Endothelial cell (in vitro differentiated cells): ENCODE data around the gene KAZN. TPM values are rescaled to one million over a fixed set of nuclear protein-coding genes. Genes with fewer than 3 reads are reported as not detected.

Experiments used
- DNase-seq: peaks from one replicate; pipeline ENCODE4 v3.0.0; 2021; ENCODE audit warnings: low spot score
- H3K27ac Mint-ChIP-seq: one replicate; pipeline ENCODE4 v1.8.0; 2021; ENCODE audit warnings: mixed read lengths, inconsistent platforms; ENCODE audit not compliant: unreplicated experiment
- H3K27me3 Mint-ChIP-seq: one replicate; pipeline ENCODE4 v1.8.0; 2021; ENCODE audit warnings: mild to moderate bottlenecking, moderate library complexity, mixed read lengths, inconsistent platforms; ENCODE audit not compliant: unreplicated experiment
- H3K36me3 Mint-ChIP-seq: one replicate; pipeline ENCODE4 v1.8.0; 2021; ENCODE audit warnings: mild to moderate bottlenecking, low read depth, mixed read lengths, inconsistent platforms; ENCODE audit not compliant: unreplicated experiment
- H3K4me1 Mint-ChIP-seq: one replicate; pipeline ENCODE4 v1.8.0; 2021; ENCODE audit warnings: mild to moderate bottlenecking, mixed read lengths, inconsistent platforms; ENCODE audit not compliant: unreplicated experiment
- H3K4me3 Mint-ChIP-seq: one replicate; pipeline ENCODE4 v1.8.0; 2021; ENCODE audit warnings: mild to moderate bottlenecking, mixed read lengths, inconsistent platforms; ENCODE audit not compliant: unreplicated experiment
- H3K9me3 Mint-ChIP-seq: one replicate; pipeline ENCODE4 v1.8.0; 2021; ENCODE audit warnings: mixed read lengths, inconsistent platforms; ENCODE audit not compliant: unreplicated experiment
- total RNA-seq: library from RNA; stranded (reverse); fragmentation: NEBNext Ultra II Directional; extraction: Animal tissue kit (Norgen Biotek cat#: 25700); gene quantifications from one replicate; pipeline ENCODE4 v1.2.1, GENCODE V29; 2021; ENCODE audit not compliant: unreplicated experiment
- TF ChIP-seq, protein P1 (sequence below): fragments of 200-600 bp; sonication (generic); IDR thresholded peaks from one replicate; pipeline ENCODE4 v1.5.0; 2021; ENCODE audit warnings: antibody characterized with exemption; ENCODE audit not compliant: unreplicated experiment

KAZN gene
- total RNA-seq, 1 donor from 2014 or later = 10.1 TPM

DNA sequence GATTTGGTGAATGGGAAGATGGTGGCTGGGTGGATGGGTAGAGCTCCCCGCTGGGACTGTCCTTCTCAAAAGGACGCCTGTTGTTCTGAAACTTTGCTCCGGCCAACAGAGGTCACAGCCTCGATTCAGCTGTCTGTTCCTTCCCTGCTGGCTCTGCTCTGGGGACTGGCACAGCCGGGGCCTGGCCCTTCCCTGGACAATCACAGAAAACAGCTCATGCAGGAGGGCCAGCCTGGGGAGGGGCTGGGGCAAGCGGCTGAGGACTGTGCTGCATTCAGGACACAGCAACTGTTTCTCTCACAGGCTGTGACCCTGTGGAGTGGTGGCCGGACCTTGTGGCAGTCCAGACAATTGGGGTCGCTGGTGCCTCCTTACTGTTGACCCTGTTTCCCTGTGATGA, 444.4 kb downstream of the KAZN start:
- Mint-ChIP-seq H3K27me3 (peaks cover 2% of the 10 kb centered on the region), H3K4me1 (no peaks in the 10 kb centered on the region), H3K4me3 (no peak overlapping the region), H3K27ac (peak overlapping the region; percentile 13), H3K9me3 (no peaks in the 10 kb centered on the region), H3K36me3 (no peaks in the 10 kb centered on the region)
- no peak for DNase-seq
- TF ChIP-seq, protein P1, sequence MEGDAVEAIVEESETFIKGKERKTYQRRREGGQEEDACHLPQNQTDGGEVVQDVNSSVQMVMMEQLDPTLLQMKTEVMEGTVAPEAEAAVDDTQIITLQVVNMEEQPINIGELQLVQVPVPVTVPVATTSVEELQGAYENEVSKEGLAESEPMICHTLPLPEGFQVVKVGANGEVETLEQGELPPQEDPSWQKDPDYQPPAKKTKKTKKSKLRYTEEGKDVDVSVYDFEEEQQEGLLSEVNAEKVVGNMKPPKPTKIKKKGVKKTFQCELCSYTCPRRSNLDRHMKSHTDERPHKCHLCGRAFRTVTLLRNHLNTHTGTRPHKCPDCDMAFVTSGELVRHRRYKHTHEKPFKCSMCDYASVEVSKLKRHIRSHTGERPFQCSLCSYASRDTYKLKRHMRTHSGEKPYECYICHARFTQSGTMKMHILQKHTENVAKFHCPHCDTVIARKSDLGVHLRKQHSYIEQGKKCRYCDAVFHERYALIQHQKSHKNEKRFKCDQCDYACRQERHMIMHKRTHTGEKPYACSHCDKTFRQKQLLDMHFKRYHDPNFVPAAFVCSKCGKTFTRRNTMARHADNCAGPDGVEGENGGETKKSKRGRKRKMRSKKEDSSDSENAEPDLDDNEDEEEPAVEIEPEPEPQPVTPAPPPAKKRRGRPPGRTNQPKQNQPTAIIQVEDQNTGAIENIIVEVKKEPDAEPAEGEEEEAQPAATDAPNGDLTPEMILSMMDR = no peak

DNA sequence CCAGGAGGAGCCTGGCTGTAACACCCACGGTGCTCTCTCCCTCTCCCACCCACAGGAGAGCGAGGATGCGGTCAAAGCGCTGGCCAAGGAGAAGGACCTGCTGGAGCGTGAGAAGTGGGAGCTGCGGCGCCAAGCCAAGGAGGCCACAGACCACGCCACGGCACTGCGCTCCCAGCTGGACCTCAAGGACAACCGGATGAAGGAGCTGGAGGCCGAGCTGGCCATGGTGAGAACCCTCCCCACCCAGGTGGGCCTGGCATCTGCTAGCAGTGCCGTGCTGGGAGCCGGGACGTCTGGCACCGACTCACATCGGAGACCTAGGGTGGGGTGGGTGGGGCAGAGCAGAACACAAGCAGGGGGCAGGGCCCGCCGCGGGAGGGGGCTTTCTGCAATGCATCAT, 445.4 kb downstream of the KAZN start:
- Mint-ChIP-seq H3K36me3 (no peaks in the 10 kb centered on the region), H3K9me3 (no peaks in the 10 kb centered on the region), H3K27ac (no peak overlapping the region), H3K27me3 (peaks cover 5% of the 10 kb centered on the region), H3K4me1 (no peaks in the 10 kb centered on the region), H3K4me3 (no peak overlapping the region)
- TF ChIP-seq, protein P1 = no peak
- no peak for DNase-seq

DNA sequence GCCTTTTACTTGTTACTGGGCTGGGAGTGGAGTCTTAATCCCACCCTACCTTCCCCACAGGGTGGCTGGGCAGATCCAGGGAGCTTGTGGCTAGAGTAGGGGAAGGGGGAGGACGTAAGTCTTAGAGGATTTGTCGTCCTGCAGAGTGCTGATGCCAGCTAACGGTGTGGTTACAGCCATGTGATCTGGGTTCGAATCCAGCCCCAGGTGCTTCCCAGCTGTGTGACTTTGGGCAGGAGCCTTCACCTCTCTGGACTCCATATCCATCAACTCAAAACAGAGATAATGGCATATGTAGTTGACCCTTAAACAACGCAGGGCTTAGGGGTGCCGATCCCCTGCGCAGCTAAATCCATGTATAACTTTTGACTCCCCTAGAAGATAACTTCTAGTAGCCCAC, 446.6 kb downstream of the KAZN start:
- TF ChIP-seq, protein P1 = no peak
- Mint-ChIP-seq H3K9me3 (no peaks in the 10 kb centered on the region), H3K27ac (no peak overlapping the region), H3K36me3 (no peaks in the 10 kb centered on the region), H3K4me1 (no peaks in the 10 kb centered on the region), H3K27me3 (peaks cover 5% of the 10 kb centered on the region), H3K4me3 (no peak overlapping the region)
- DNase-seq = no peak

DNA sequence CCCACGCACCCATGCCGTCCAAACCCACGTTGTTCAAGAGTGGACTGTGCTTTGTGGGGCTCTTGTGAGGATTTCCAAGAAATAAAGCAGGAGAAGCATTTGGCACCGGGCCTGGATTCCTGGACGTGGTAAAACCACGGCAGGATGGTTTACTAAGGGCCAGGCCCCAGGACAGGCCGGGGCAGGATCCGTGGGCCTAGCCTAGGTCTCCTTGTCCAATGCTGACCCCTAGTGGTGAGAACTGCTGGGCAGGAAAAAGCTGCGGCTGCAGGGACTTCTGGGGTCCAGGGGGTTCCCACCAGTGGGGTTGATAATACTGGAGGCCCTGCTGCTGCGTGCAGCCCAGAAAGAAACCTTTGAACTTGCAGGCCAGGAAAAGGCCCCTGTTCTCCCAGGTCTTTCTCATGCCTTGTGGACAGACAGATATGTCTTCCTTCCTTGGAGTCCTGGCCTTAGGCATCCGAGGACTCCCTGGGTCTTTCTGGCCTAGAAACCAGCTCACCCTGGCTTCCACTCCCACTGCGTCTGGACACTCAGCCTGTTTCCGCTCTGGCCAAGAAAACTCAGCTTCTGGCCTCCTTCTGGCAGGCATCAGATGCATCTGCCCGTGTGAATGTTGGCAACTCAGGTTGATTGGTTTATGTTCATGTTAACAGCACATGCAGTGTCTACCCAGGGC, 448.1 kb downstream of the KAZN start:
- Mint-ChIP-seq H3K36me3 (no peaks in the 10 kb centered on the region), H3K27ac (no peak overlapping the region), H3K9me3 (no peaks in the 10 kb centered on the region), H3K4me3 (no peak overlapping the region), H3K4me1 (no peaks in the 10 kb centered on the region), H3K27me3 (peaks cover 5% of the 10 kb centered on the region)
- peak; percentile 84 for DNase-seq
- TF ChIP-seq, protein P1 = peak; percentile 93

DNA sequence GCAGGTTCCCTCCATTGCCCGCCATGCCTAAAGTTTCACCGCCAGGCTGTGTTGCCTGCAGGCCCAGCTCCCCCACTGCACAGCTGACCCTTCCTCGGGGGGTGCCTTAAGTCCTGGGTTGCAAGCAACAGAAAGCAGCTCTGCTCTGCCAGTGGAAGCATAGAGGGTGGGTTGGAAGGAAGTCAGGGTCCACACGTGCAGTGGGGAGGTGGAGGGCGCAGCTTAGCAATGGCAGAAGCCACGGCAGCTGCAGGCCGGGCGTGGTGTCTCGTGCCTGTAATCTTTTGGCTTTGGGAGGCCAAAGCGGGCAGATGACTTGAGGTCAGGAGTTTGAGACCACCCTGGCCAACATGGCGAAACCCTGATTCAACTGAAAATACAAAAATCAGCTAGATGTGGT, 448.8 kb downstream of the KAZN start:
- H3K9me3 Mint-ChIP-seq = no peaks in the 10 kb centered on the region
- H3K4me3 Mint-ChIP-seq = no peak overlapping the region
- TF ChIP-seq, protein P1 = no peak

More for the DNA sequence above, 448.8 kb downstream of the KAZN start:
- no peak overlapping the region for H3K27ac Mint-ChIP-seq
- no peaks in the 10 kb centered on the region for H3K4me1 Mint-ChIP-seq
- H3K36me3 Mint-ChIP-seq = no peaks in the 10 kb centered on the region
- H3K27me3 Mint-ChIP-seq = peaks cover 5% of the 10 kb centered on the region
- no peak for DNase-seq
